ENCODE results near the gene RGS10. TPM values are rescaled to one million over a fixed set of nuclear protein-coding genes. Genes with fewer than 3 reads are reported as not detected.

The RGS10 gene
- total and polyA plus RNA-seq, 2 of the 8 experiments (the other 6 are each of a cell fraction or from before 2014, with no cell fraction given): 5.5 to 13.1 TPM

DNA sequence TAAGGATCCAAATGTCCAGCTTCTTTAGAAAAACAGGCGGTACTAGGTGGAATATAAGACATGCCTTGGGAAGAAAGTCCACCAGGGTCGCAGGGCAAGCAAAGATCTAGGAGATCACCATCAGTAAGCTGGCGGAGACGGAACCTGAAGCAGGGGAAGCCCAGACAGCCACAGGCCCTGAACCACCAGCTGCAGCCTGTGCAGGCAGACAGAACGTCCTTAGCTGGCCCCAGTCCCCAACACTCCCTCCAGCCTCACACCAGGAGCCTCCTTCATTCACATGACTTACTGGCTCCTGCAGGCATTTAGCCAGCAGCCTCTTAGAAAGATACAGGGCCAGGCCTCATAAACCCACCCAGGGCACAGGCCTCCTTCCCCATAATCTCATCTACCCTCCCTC, 17.4 kb downstream of the RGS10 start:
- ChIA-PET POLR2A (ENCODE audit: partially characterized antibody) (interaction anchor here (1.7 kb wide), 1 partner anchor 346 kb away, joined by 3 read pairs; no protein-coding TSS in a partner anchor), CTCF (ENCODE audit: partially characterized antibody) (interaction anchor here (1.0 to 1.9 kb wide), 4 partner anchors 15 to 326 kb away, joined by 3 to 6 read pairs (median 4); no protein-coding TSS in a partner anchor)
- no peaks in the 10 kb centered on the region for H3K79me2 ChIP-seq (ENCODE audit: control insufficient read depth in 1 of 2, insufficient read depth in 2 of 2, low read length in 2 of 2)
- DNase-seq (ENCODE audit: low read depth in 1 of 2, low spot score in 2 of 2) (no peak), FAIRE-seq (no peak)
- no peak overlapping the region for H2AFZ ChIP-seq (ENCODE audit: low read length)
- no peaks in the 10 kb centered on the region for H3K27me3 ChIP-seq (replicated peaks in 1 of 4; ENCODE audit: control insufficient read depth in 3 of 4, extremely low read depth in 1 of 4, insufficient read depth in 3 of 4, low read length in 3 of 4)
- H3K18ac ChIP-seq (ENCODE audit: extremely low read depth, low read length): no peak overlapping the region
- 88% methylated on average over 5 of the region's 5 CpGs; no CpG with 5 or more reads in 1 of the 2 experiments for WGBS, 2 experiments (ENCODE audit: extremely low coverage in 1 of 2, insufficient coverage in 1 of 2, insufficient read length in 1 of 2, insufficient replicate concordance in 2 of 2, low coverage in 1 of 2, low lambda C conversion rate in 2 of 2, missing lambda C conversion rate in 1 of 2)
- H2BK5ac ChIP-seq (ENCODE audit: low read depth, low read length): no peak overlapping the region
- no peak overlapping the region for H3K4ac ChIP-seq (replicated peaks; ENCODE audit: insufficient read length, low read depth, low read length)
- H4K8ac ChIP-seq (ENCODE audit: extremely low read depth, insufficient read depth, low read length): no peak overlapping the region
- H3K4me1 ChIP-seq (replicated peaks in 1 of 4; ENCODE audit: control insufficient read depth in 3 of 4, insufficient read depth in 4 of 4, low read length in 3 of 4): no peaks in the 10 kb centered on the region; a peak in 1 of 7 replicates
- no peak overlapping the region for H2BK20ac ChIP-seq (ENCODE audit: low read length)
- no peak overlapping the region for H4K5ac ChIP-seq (ENCODE audit: insufficient read length, low read depth, low read length)
- H2AK5ac ChIP-seq (ENCODE audit: low read depth, low read length): no peak overlapping the region
- no peaks in the 10 kb centered on the region for H3K23me2 ChIP-seq (ENCODE audit: low read depth, low read length)
- H3K56ac ChIP-seq (replicated peaks; ENCODE audit: insufficient read length, low read depth, low read length): no peak overlapping the region
- no peak overlapping the region for H2BK120ac ChIP-seq (replicated peaks; ENCODE audit: low read depth, low read length)
- no peaks in the 10 kb centered on the region for H4K20me1 ChIP-seq (replicated peaks in 1 of 2; ENCODE audit: control insufficient read depth in 1 of 2, insufficient read depth in 2 of 2, low read length in 2 of 2)
- no peaks in the 10 kb centered on the region for H3K9me3 ChIP-seq (ENCODE audit: insufficient read depth in 2 of 2, low read depth in 1 of 2, low read length in 1 of 2)
- H3K36me3 ChIP-seq (ENCODE audit: control insufficient read depth in 2 of 4, insufficient read depth in 4 of 4, low read length in 3 of 4): no peaks in the 10 kb centered on the region
- H3K14ac ChIP-seq (ENCODE audit: insufficient read length): no peak overlapping the region
- H3K4me3 ChIP-seq (ENCODE audit: extremely low read depth in 1 of 4, insufficient read depth in 2 of 4, low read depth in 3 of 4, low read length in 4 of 4): no peak overlapping the region
- no peak overlapping the region for H3K4me2 ChIP-seq (ENCODE audit: insufficient read depth in 1 of 2, low read depth in 2 of 2, low read length in 2 of 2)
- no peak overlapping the region for H3K23ac ChIP-seq (ENCODE audit: insufficient read length)
- no peaks in the 10 kb centered on the region for H3K79me1 ChIP-seq (ENCODE audit: low read depth, low read length)
- H3K9ac ChIP-seq (replicated peaks in 1 of 4; ENCODE audit: extremely low read depth in 1 of 4, low read depth in 3 of 4, low read length in 3 of 4): no peak overlapping the region
- H4K91ac ChIP-seq (replicated peaks; ENCODE audit: insufficient read length, low read length): no peak overlapping the region
- H3K27ac ChIP-seq (ENCODE audit: low read depth, low read length): no peak overlapping the region
- H2BK12ac ChIP-seq (ENCODE audit: low read depth, low read length): no peak overlapping the region
- no peak overlapping the region for H2BK15ac ChIP-seq (ENCODE audit: low read length)
- TF ChIP-seq SIN3A (conservative IDR thresholded peaks at IDR 0.05 in 1 of 2, IDR thresholded peaks at IDR 0.05 in 1 of 2; ENCODE audit: low read depth in 1 of 2, low read length in 2 of 2) (no peak), CBX8 (IDR thresholded peaks at IDR 0.05; ENCODE audit: borderline replicate concordance, low read depth, low read length) (no peak), EGR1 (IDR thresholded peaks at IDR 0.05; ENCODE audit: borderline replicate concordance, low read depth, low read length) (no peak), POU5F1 (IDR thresholded peaks at IDR 0.05; ENCODE audit: low read depth, low read length) (no peak), CTBP2 (IDR thresholded peaks at IDR 0.05; ENCODE audit: borderline replicate concordance, insufficient read depth, insufficient read length, low read length) (no peak), USF2 (IDR thresholded peaks at IDR 0.05; ENCODE audit: low read length) (no peak), TAF7 (optimal IDR thresholded peaks at IDR 0.05; ENCODE audit: borderline replicate concordance, low read depth, low read length) (no peak), CEBPB (IDR thresholded peaks at IDR 0.05; ENCODE audit: low read depth, low read length) (no peak), RBBP5 (IDR thresholded peaks at IDR 0.05; ENCODE audit: borderline replicate concordance, low read depth, low read length) (no peak), KDM1A (IDR thresholded peaks at IDR 0.05; ENCODE audit: borderline replicate concordance, low read length) (no peak), SIX5 (IDR thresholded peaks at IDR 0.05; ENCODE audit: low read depth, low read length) (no peak), CHD2 (IDR thresholded peaks at IDR 0.05; ENCODE audit: low read length) (no peak), SP1 (IDR thresholded peaks at IDR 0.05; ENCODE audit: low read depth, low read length) (no peak), TAF1 (IDR thresholded peaks at IDR 0.05; ENCODE audit: low read depth, low read length) (no peak)

Data from H1 (cell line).